ENCODE results near the gene PALM. TPM values are rescaled to one million over a fixed set of nuclear protein-coding genes. Genes with fewer than 3 reads are reported as not detected.

Gene PALM
- total and polyA plus RNA-seq, 9 donors = 2.9 to 169 (median 118) TPM

DNA sequence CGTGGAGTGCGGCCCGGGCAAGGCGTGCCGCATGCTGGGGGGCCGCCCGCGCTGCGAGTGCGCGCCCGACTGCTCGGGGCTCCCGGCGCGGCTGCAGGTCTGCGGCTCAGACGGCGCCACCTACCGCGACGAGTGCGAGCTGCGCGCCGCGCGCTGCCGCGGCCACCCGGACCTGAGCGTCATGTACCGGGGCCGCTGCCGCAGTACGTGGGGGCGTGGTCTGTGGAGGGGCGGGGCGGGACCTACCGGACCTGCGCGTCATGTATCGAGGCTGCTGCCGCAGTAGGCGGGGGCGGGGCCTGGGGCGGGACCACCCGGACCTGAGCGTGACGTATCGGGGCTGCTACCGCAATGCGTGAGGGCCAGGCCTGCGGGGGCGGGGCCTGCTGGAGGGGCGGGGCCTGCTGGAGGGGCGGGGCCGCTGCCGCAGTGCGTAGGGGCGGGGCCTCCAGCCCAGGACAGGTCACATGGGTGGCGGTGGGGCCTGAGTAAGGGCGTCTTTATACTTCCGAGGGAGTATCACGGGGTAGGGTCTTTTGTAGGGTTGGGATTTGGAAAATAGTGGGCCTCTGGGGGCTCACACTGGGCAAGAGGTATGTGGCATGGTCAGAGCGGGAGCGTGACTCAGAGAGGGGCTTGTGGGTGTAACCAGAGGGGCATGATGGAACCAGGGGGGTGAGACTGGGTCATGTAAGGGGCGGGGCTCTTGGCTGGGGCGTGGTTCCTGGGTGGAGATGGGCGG lies 28.3 kb upstream of the PALM start:
- intact Hi-C loops (cut with DNase I) = no loop called here
- Histone ChIP-seq H3K27ac (peak overlapping the region; percentile 91 to 95), H3K36me3 (no peaks in the 10 kb centered on the region), H3K4me1 (ENCODE audit: insufficient read depth) (peaks cover 15% of the 10 kb centered on the region), H3K9me3 (no peaks in the 10 kb centered on the region), H3K27me3 (no peaks in the 10 kb centered on the region), H3K4me3 (peak overlapping the region; percentile 59)
- DNase-seq = peak; percentile 100
- 1% methylated on average over 11 to 70 of the region's 70 CpGs for WGBS, 3 donors
- TF ChIP-seq, protein P1, sequence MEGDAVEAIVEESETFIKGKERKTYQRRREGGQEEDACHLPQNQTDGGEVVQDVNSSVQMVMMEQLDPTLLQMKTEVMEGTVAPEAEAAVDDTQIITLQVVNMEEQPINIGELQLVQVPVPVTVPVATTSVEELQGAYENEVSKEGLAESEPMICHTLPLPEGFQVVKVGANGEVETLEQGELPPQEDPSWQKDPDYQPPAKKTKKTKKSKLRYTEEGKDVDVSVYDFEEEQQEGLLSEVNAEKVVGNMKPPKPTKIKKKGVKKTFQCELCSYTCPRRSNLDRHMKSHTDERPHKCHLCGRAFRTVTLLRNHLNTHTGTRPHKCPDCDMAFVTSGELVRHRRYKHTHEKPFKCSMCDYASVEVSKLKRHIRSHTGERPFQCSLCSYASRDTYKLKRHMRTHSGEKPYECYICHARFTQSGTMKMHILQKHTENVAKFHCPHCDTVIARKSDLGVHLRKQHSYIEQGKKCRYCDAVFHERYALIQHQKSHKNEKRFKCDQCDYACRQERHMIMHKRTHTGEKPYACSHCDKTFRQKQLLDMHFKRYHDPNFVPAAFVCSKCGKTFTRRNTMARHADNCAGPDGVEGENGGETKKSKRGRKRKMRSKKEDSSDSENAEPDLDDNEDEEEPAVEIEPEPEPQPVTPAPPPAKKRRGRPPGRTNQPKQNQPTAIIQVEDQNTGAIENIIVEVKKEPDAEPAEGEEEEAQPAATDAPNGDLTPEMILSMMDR (IDR thresholded peaks at IDR 0.05) = peak in 2 of 3 donors; percentile 80 to 85
- peak; percentile 89 for TF ChIP-seq POLR2A (IDR thresholded peaks at IDR 0.05)
- TF ChIP-seq EP300 (IDR thresholded peaks at IDR 0.05) = peak; percentile 65

DNA sequence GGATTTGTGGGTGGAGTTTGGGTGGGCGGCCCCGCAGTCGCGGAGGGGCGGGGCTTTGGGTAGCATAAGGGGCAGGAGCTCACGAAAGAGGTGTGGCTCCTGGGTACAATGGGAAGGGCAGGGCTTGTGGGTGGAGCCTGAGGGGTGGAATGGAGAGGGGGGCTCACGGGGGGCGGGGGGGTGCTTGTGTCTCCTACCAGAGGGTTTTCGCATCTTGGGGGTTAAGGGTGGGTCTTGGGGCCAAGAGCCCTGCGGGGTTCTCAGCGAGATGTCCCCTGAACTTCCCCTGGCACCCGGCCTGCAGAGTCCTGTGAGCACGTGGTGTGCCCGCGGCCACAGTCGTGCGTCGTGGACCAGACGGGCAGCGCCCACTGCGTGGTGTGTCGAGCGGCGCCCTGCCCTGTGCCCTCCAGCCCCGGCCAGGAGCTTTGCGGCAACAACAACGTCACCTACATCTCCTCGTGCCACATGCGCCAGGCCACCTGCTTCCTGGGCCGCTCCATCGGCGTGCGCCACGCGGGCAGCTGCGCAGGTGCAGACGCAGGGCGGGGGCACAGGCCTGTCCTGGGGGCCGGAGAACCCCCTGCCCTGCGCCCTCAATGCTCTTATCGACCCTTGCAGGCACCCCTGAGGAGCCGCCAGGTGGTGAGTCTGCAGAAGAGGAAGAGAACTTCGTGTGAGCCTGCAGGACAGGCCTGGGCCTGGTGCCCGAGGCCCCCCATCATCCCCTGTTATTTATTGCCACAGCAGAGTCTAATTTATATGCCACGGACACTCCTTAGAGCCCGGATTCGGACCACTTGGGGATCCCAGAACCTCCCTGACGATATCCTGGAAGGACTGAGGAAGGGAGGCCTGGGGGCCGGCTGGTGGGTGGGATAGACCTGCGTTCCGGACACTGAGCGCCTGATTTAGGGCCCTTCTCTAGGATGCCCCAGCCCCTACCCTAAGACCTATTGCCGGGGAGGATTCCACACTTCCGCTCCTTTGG lies 27.4 kb upstream of the PALM start:
- intact Hi-C loops (cut with DNase I) = no loop called here
- Histone ChIP-seq H3K36me3 (no peaks in the 10 kb centered on the region), H3K9me3 (no peaks in the 10 kb centered on the region), H3K27ac (peak overlapping the region; percentile 56 to 95), H3K27me3 (no peaks in the 10 kb centered on the region), H3K4me3 (peak overlapping the region; percentile 59), H3K4me1 (ENCODE audit: insufficient read depth) (peaks cover 11% of the 10 kb centered on the region)
- WGBS, 3 donors = 63 to 73% (median 67%) methylated on average over 52 to 54 of the region's 54 CpGs
- TF ChIP-seq POLR2A (IDR thresholded peaks at IDR 0.05) (no peak), EP300 (IDR thresholded peaks at IDR 0.05) (no peak)
- TF ChIP-seq, protein P1 (IDR thresholded peaks at IDR 0.05) = no peak
- DNase-seq = peak in 3 of 5 donors; percentile 82 to 86 (median 82)

DNA sequence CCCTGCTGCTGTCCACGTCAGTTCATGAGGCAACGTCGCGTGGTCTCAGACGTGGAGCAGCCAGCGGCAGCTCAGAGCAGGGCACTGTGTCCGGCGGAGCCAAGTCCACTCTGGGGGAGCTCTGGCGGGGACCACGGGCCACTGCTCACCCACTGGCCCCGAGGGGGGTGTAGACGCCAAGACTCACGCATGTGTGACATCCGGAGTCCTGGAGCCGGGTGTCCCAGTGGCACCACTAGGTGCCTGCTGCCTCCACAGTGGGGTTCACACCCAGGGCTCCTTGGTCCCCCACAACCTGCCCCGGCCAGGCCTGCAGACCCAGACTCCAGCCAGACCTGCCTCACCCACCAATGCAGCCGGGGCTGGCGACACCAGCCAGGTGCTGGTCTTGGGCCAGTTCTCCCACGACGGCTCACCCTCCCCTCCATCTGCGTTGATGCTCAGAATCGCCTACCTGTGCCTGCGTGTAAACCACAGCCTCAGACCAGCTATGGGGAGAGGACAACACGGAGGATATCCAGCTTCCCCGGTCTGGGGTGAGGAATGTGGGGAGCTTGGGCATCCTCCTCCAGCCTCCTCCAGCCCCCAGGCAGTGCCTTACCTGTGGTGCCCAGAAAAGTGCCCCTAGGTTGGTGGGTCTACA lies 25.9 kb upstream of the PALM start:
- Histone ChIP-seq H3K27me3 (no peaks in the 10 kb centered on the region), H3K9me3 (no peaks in the 10 kb centered on the region), H3K4me1 (ENCODE audit: insufficient read depth) (peaks cover 6% of the 10 kb centered on the region), H3K4me3 (no peak overlapping the region), H3K27ac (no peak overlapping the region), H3K36me3 (no peaks in the 10 kb centered on the region)
- TF ChIP-seq, protein P1 (IDR thresholded peaks at IDR 0.05) = no peak
- TF ChIP-seq POLR2A (IDR thresholded peaks at IDR 0.05) (no peak), EP300 (IDR thresholded peaks at IDR 0.05) (no peak)
- DNase-seq = peak in 3 of 5 donors; percentile 57 to 62 (median 61)
- 72 to 76% (median 75%) methylated on average over 24 to 25 of the region's 25 CpGs for WGBS, 3 donors
- intact Hi-C loops (cut with DNase I) = no loop called here

DNA sequence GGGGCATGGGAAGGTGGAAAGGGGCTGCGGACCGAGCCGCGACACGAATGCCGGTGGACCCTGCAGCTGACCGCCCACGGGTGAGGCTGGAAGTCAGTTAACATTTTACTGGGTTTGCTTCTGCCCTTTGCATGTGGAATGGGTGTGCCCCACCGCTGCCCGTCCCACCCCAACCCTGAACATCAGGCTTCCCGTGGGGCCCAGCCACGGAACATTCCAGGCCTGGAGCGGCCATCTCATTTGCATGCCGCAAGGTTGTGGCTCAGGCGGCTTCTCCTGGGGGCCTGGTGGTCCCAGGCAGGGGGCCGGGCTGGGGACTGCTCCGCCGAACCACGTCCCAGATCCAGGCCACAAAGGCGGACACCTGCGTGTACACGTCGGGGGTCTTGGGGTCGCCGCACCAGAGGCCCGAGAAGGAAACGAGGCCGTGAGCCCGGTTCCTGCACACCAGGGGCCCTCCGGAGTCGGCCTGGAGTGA lies 23.2 kb upstream of the PALM start:
- Histone ChIP-seq H3K9me3 (no peaks in the 10 kb centered on the region), H3K27ac (no peak overlapping the region), H3K4me3 (no peak overlapping the region), H3K27me3 (no peaks in the 10 kb centered on the region), H3K36me3 (no peaks in the 10 kb centered on the region), H3K4me1 (ENCODE audit: insufficient read depth) (peaks cover 3% of the 10 kb centered on the region)
- intact Hi-C loops (cut with DNase I) = no loop called here
- TF ChIP-seq, protein P1 (IDR thresholded peaks at IDR 0.05) = no peak
- TF ChIP-seq EP300 (IDR thresholded peaks at IDR 0.05) (no peak), POLR2A (IDR thresholded peaks at IDR 0.05) (no peak)
- 73 to 79% (median 77%) methylated on average over 31 of the region's 31 CpGs for WGBS, 3 donors
- peak in 1 of 5 donors; percentile 42 for DNase-seq
